Fibroblast of the conjunctiva (primary cell): ENCODE measurements around the gene B3GNT5.
A peak's percentile ranks its signal among the peaks of the same experiment; 100 is the strongest.
"Not testable (repeated sequence)": the region's sequence is repeated elsewhere in the genome, so short reads cannot be mapped to it uniquely, and the experiment has no call there.

ENCODE experiments used
- DNase-seq: peaks from one replicate; pipeline ENCODE4 v3.0.0-alpha.2; 2010; ENCODE audit warnings: low read depth

Gene B3GNT5

DNA sequence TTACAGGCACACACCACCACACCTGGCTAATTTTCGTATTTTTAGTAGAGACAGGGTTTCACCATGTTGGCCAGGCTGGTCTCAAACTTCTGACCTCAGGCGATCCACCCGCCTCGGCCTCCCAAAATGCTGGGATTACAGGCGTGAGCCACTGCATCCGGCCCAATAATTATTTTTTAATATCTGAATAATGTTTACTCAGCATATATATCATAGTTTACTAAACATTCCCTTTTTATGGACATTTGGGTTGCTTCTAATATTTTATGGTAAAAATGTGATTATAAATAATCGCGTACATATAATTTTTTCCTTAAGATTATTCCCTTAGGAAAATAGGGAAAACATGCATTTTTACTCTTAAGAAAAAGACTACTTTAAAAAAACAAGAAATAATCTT lies 22.8 kb upstream of the B3GNT5 start:
- not testable (repeated sequence) for DNase-seq

GRCh38 chr3:183230826-183231225 lies 22.2 kb upstream of the B3GNT5 start:
- no peak for DNase-seq

DNA sequence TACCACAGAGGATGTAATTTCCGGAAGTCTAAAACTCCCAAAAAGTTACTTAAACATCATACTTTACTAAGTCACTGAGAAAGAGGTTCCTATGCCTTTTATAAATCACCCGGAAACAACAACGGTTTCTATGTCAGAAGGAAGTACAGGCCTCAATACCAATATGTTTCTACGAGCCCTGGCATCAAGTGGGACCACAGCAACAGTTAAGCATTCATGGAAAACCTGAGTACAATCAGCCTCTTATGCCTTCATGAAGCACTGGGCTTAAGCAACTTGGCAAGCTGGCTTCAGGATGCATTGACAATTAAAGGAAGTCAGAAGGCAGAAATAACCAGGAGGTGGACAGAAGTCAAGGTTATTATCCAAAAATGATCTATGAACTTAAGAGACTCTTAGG lies 19.1 kb upstream of the B3GNT5 start:
- no peak for DNase-seq

DNA sequence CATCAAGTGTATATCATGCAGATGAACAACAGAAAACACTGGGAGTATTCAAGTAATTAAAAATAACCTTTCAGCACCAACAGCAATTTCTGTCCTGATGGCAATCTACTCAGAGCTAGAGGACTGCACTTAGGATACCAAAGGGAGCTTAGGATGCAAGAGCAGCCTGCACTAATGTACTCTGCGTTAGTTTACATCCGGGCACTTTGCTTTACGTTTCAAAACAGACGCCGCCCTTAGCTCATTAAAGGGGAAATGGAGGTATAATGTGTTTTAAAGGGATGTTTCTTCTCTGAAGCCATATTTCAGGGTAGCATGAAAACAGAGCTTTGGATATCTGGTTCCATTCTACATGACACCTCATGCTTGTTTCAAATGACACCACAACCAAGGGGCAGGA lies 14.0 kb upstream of the B3GNT5 start:
- no peak for DNase-seq

- DNase-seq, result no peak
Measured at GRCh38 chr3:183242431-183242830, 10.6 kb upstream of the B3GNT5 start.

GRCh38 chr3:183244219-183244618 lies 8.8 kb upstream of the B3GNT5 start:
- no peak for DNase-seq

DNA sequence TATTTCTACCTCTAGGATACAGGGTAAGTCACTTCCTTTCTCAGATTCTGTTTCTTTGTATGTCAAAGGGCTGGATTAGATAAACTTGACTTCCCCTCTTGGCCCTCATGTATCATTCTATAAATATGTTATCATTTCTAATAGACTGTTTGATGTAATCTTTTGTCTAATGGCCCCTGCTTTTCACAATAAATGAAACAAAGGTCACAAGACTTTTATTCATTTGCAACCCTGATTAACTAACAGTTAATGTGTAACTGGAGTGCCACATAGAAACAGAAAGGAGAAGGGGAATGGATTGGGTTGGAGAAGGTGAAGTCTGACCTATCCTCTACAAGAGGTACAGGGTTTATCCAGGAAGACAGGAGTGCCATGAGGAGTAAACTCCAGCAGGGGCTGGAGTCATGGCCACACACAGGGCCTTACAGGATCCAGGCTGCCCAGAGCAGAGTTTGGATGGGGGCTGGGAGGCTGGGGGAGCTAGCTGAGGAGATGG lies 8.0 kb upstream of the B3GNT5 start:
- no peak for DNase-seq

GRCh38 chr3:183247011-183247589 lies 6.0 kb upstream of the B3GNT5 start:
- no peak for DNase-seq

DNA sequence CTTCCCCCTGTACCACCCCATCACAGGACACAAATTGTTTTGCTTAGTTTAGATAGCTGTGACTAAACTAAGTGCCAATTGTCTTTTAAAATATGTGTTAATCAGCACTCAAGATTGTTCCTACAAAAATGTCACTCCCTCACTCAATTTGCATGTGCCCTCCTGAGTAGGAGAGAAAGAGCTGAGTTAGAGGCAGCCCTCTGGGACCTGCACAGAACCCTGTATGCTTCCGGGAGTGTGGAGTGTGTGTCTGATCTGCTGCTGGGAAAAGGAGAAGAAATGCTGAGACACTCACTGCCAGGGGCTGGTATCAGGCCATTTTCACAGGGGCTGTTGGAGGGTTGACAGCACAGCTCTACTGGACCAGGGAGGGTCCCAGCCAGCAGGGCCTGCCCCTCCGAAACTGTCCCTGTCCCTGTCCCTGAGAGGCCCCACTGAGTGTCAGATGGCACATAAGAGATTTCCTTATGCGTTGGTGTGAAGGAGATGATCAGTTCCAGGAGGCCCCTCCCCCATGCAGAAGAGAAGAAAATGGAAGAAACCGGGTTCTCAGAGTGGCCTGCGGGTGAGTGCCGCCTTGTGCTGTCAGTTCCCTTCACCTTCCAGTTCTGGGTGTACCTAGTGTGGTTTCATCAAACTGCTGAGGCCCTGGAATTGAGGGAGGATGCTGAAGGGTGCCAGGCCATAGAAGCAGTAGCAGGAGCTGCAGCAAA lies 3.9 kb upstream of the B3GNT5 start:
- no peak for DNase-seq

- DNase-seq, result no peak
Measured at GRCh38 chr3:183252118-183252782, 803 bp upstream of the B3GNT5 start.

DNA sequence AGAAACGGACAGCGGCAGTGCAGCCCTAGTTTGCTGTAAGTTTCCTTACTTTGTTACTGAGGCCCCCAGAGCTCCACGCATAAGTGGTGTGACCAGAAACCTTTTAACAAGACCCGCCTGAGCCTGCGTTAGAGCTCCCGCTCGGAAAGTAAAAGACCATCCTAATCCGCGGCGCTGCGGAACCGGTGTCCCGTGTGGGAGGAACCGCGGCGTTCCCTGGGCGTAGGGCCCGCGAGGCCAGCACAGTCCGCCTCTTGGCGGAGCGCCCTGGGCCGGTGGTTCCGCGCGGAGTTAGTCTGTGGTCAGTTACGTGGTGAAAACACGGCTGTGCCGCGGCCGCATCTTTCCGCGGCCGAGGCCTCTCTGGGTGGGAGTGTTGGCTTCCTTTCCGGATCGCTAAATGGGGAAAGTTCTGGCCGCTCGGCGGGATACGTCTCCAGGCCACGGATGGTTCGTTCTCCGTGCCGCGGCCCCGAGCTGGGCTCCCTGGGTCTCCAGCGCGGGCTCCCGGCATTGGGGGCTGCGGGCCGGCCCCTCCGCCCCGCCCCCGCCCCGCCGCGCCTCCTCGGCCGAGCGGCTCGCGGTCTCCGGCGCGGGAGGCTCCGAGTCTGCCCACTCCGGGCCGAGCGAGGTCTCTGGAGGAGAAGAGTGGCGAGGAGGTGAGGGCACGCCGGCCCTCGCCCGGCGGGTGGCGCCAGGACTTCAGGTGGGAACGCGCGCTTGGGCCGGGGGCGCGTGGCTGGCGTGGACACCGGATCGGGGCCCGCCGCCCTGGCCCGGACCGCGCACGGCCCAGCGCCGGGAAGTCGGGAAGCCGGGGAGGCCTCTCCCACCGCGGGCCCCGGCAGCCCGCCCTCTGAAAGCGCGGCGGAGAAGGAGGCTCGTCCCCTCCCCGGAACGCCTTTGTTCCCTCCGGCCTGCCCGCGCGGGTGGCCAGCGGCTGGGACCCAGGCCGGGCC lies 754 bp downstream of the B3GNT5 start:
- peak; percentile 43 for DNase-seq

DNA sequence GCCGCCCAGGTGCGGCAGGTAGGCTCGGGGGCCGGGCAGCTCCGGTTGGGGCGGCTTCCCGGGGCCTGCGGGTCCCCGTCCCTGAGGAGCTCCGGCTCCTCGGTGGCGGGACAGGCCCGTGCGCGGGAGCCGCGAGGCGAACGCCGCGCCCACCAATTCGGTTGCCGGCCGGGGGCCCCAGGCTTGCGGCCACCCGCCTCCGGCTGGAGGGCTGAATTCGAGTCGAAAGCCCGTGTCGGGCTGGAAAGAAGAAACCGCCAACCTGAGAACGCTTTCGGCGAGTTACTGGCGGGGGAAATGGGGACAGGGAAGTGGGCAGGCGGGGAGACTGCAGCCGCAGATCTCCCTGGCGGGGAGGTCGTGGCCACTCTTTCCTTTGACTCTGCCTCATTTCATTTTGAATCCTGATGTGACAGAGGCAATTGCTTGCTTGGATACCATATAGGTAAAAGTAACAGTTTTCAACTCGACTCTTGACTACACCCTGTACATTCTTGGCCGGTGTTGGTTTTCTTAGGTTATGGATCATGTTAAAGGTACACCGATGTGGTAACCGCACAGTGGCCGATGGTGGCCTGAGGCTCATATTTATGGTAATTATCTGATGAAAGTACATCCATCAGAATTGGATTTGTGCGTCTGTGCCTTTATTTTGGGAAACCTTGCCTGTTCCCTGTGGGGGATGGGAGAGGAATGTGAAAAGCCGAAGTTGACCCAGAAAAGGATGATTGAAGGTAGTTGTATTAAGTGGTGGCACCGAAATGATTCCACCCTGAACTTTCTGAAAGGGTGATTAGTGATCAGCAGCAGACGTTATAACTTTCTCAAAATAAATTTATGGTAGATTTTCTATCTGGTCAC lies 1.7 kb downstream of the B3GNT5 start:
- no peak for DNase-seq

DNA sequence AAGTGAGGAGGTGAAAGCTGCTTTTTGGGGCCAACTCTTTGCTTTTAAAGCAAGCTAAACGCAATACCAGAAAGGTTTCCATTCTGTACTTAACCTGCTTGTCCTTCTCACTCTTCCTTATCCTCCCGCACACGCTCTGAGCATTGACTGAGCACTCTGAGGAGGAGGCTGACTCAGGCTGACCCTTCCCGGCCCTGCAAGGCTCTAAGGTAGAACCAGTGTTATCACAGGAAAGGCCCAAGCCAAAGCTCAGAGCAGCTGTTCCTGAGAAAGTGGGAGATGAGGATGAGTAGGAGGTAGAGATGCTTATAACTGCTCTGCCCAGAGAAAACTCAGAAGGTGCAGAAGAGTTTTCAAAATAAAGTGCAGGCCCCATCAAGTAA lies 2.3 kb downstream of the B3GNT5 start:
- no peak for DNase-seq

DNA sequence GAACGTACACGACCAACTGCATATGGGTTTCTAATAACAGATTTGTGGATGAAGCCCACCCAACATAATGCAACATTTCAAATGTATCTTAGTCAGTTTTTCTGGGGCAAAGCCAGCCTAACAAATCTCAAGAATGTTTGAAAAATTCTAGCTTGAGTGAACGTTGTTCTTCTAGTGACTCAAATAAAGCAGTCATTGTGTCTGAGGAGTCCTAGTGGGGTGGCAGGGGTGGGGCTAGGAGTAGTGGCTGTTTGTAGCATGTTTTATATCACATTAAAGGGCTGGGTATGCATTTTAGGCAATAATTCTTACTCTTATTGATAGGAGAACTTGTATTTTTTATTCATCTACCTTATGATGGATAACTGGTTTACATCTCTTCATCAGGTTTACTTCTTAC lies 6.0 kb downstream of the B3GNT5 start:
- DNase-seq, result no peak

DNA sequence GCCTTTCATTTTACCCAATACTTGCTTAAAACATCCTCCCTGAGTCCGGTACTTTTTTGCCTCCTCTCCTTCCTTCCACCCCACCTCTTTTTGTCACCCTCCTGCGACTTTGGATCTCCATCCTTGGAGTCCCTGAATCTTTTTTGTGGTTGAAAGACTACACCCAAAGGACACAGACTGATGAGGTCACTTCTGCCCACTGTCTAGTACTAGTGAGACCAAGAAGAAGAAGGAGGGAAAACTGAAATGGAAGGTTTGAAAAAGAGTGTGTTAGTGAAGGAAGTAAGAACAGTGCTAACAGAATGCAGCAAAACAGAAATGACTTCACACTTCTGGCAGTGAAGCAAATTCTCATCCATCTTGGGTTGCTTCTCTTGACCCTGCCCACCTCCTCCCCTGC lies 6.6 kb downstream of the B3GNT5 start:
- no peak for DNase-seq

DNA sequence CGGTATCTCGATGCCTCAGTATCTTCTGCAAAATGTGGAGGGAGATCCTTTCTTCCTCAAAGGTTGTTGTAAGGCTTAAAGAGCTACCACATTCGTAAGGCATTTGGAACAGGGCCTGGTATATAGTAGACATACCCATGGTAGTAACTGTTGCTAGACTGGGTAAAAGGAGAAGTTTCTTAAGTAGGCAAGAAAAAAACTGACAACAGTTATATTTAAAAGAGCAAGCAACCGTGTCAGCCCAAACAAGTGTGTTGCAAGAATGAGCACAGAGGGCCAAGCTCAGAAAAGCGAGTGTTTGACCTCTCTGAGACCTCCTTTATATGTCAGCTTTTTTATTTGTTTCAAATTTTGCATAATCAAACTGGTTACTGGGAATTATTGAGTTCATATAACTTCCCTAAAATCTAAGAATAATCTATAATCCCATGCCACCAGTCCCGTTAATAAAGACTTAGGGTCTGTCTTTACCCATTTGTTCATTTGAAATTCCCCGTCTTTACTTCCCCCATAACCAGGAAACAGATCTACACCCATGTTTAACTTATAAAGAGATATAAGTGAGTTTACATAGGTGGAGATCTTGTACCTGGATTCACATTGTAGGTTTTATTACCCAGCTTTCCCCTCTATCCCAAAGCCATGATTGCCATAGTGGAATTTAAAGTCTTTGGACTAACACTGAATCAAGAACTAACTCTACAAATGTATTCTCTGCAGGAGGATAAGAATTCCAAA lies 7.3 kb downstream of the B3GNT5 start:
- peak; percentile 56 for DNase-seq

DNA sequence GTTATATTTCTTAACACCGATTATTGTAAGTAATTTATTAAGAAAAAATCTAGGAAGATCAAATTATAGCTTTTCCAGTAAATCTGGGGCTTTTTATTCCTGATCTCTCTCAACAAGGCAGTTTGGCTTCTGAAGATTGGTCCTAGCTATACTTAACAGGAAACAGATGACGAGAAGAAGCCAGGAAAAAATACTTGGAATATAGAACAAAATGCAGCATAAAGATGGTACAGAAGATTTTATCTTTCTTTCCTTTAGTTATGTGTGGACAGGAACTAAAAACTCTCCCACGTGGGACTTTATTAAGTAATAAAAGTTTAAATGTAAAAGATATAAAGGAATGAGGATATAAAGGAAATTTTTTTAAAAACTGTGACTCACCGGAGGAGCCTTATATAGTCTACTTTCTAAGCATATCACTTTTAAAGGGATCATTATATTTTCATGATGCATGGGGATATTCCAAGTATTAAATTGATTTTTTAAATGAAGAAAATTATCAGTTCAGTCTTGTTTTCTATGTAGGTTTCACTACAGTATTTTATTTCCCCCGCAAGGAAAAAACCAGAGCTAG lies 8.2 kb downstream of the B3GNT5 start:
- DNase-seq, result no peak

DNA sequence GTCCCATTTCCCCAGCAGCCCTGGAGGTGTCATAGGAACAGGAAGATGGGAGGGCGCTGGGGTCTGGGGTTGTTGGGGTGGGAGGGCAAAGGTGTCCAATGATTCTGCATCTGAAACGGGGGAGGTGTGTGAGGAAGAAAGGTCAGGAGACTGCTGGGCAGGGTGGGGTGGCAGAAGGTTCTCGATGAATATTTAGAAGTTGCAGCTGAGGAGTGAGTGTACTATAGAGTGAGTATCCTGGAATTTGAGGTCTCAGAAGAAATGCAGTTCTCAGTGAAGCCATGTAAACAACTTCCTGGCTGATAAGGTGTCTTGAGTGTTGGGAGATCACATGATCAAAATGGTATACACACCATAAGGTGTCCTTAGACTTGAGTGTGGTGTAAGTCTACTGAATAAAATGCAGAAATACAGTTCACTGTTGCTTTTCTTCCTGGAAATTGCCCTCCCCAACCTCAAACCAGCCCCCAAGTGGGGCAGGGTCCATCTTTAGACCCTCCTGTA lies 9.9 kb downstream of the B3GNT5 start:
- DNase-seq, result no peak

GRCh38 chr3:183264268-183264667 lies 11.2 kb downstream of the B3GNT5 start:
- DNase-seq, result no peak

DNA sequence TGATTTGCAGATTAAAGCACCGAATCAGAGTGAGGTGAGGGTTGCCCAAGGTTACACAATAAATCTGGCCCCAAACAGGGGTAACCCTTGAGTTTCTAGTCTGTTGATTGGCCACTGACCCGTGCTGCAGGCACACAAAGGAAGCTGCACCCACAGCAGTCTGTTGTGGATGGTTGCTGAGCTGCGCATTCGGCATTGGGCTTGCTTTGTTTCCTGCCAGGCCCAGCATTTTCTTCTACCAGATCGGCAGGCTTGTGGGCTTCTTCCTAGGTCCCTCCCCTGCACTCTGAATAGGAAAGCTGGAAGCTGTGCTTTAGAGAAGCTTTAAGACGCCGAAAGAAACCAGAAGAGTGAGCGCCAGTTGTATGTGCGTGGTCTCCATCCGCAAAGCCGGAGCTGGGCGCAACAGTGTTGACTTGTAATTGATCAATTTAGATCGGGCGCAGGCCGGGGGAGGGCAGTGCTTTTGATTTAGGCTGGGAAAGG lies 12.1 kb downstream of the B3GNT5 start:
- DNase-seq, result no peak
